ENCODE data around the gene RMRP.

- no peak for TF ChIP-seq CTCF (IDR thresholded peaks at IDR 0.05)
- TF ChIP-seq POLR2A (IDR thresholded peaks at IDR 0.05): no peak
- TF ChIP-seq POLR2AphosphoS5 (IDR thresholded peaks at IDR 0.05): no peak
These were observed 33.5 kb upstream of the RMRP start for GRCh38 chr9:35691334-35691650.

Measured in transverse colon (tissue), 4 donors.